ENCODE results near the gene STPG2.

Gene STPG2

GRCh38 chr4:98143001-98143899, at the start of gene STPG2:
Gene STPG2, minus strand, starts transcription at chr4:98143476.
- DNase-seq, result peak; percentile 97

GRCh38 chr4:98185279-98185678, 42.0 kb upstream of the STPG2 start:
- no peak for DNase-seq

GRCh38 chr4:98181809-98182208, 38.5 kb upstream of the STPG2 start:
- DNase-seq, result no peak

GRCh38 chr4:98179951-98180350, 36.7 kb upstream of the STPG2 start:
- no peak for DNase-seq

GRCh38 chr4:98176531-98176930, 33.3 kb upstream of the STPG2 start:
- DNase-seq, result no peak

- no peak for DNase-seq
Measured at GRCh38 chr4:98170035-98170434, 26.8 kb upstream of the STPG2 start.

- no peak for DNase-seq
Measured at GRCh38 chr4:98166731-98167041, 23.4 kb upstream of the STPG2 start.

- DNase-seq, result no peak
Measured at GRCh38 chr4:98166025-98166730, 22.9 kb upstream of the STPG2 start.

GRCh38 chr4:98162696-98163095, 19.4 kb upstream of the STPG2 start:
- no peak for DNase-seq

GRCh38 chr4:98151145-98151924, 8.1 kb upstream of the STPG2 start:
- DNase-seq, result peak; percentile 12

GRCh38 chr4:98150092-98150761, 7.0 kb upstream of the STPG2 start:
- peak; percentile 37 for DNase-seq

GRCh38 chr4:98148856-98149255, 5.6 kb upstream of the STPG2 start:
- DNase-seq, result peak; percentile 65

GRCh38 chr4:98126141-98126540, 17.1 kb downstream of the STPG2 start:
- no peak for DNase-seq

- no peak for DNase-seq
Measured at GRCh38 chr4:98125585-98125984, 17.7 kb downstream of the STPG2 start.

- DNase-seq, result no peak
Measured at GRCh38 chr4:98117363-98117762, 25.9 kb downstream of the STPG2 start.

GRCh38 chr4:98113012-98113411, 30.3 kb downstream of the STPG2 start:
- DNase-seq, result peak; percentile 58

- DNase-seq, result no peak
Measured at GRCh38 chr4:98110929-98111328, 32.3 kb downstream of the STPG2 start.

GRCh38 chr4:98110214-98110613, 33.1 kb downstream of the STPG2 start:
- DNase-seq, result no peak

GRCh38 chr4:98102660-98103059, 40.6 kb downstream of the STPG2 start:
- no peak for DNase-seq

- no peak for DNase-seq
Measured at GRCh38 chr4:98101988-98102387, 41.3 kb downstream of the STPG2 start.

- peak; percentile 58 for DNase-seq
Measured at GRCh38 chr4:98098764-98099163, 44.5 kb downstream of the STPG2 start.

- DNase-seq, result no peak
Measured at GRCh38 chr4:98094118-98094517, 49.2 kb downstream of the STPG2 start.

GRCh38 chr4:98093662-98094061, 49.6 kb downstream of the STPG2 start:
- DNase-seq, result no peak

Measured in OCI-M1 (cell line).